ENCODE data around the gene GPR152. TPM values are rescaled to one million over a fixed set of nuclear protein-coding genes. Genes with fewer than 3 reads are reported as not detected.

The GPR152 gene
- total RNA-seq, 2 experiments from 2014 or later: not detected

- ChIA-PET POLR2A (no interaction called here), CTCF (ENCODE audit: unreplicated experiment) (no interaction called here)
- Histone ChIP-seq H3K9me3 (ENCODE audit: low read length) (no peaks in the 10 kb centered on the region), H3K27ac (ENCODE audit: low read depth, low read length, poor library complexity, severe bottlenecking) (no peak overlapping the region), H3K4me2 (ENCODE audit: low read length) (no peak overlapping the region), H3K36me3 (ENCODE audit: insufficient read depth, low read length) (peaks cover 68% of the 10 kb centered on the region), H3K4me1 (ENCODE audit: insufficient read depth, low read length, poor library complexity, severe bottlenecking) (peaks cover 6% of the 10 kb centered on the region), H3K79me2 (ENCODE audit: insufficient read depth, low read depth, low read length) (peaks cover 5% of the 10 kb centered on the region; the same call in 1 of the 2 replicates), H3K9me2 (ENCODE audit: insufficient read depth, low read length) (no peaks in the 10 kb centered on the region), H2AFZ (ENCODE audit: low read length) (no peak overlapping the region), H3K4me3 (ENCODE audit: low read depth, low read length, poor library complexity, severe bottlenecking) (no peak overlapping the region), H4K20me1 (ENCODE audit: insufficient read depth, low read length) (no peaks in the 10 kb centered on the region)
- DNase-seq (ENCODE audit: low spot score): no peak
- no TSS peak for BruUV-seq (replicated peaks)
- TF ChIP-seq EZH2phosphoT487 (IDR thresholded peaks at IDR 0.05; ENCODE audit: borderline replicate concordance, low read depth, low read length) (no peak), CTCF (conservative IDR thresholded peaks at IDR 0.05; ENCODE audit: low read length) (no peak)
- intact Hi-C loops (cut with micrococcal nuclease; ENCODE audit: unreplicated experiment): no loop called here
Measured at GRCh38 chr11:67491276-67492068, 38.9 kb upstream of the GPR152 start.

GRCh38 chr11:67490727-67491065, 38.2 kb upstream of the GPR152 start:
- H2AFZ ChIP-seq (ENCODE audit: low read length): no peak overlapping the region
- CTCF ChIA-PET (ENCODE audit: unreplicated experiment): no interaction called here
- POLR2A ChIA-PET: no interaction called here
- H3K36me3 ChIP-seq (ENCODE audit: insufficient read depth, low read length): peaks cover 68% of the 10 kb centered on the region
- no peaks in the 10 kb centered on the region for H4K20me1 ChIP-seq (ENCODE audit: insufficient read depth, low read length)
- no TSS peak for BruUV-seq (replicated peaks)
- H3K79me2 ChIP-seq (ENCODE audit: insufficient read depth, low read depth, low read length): peaks cover 8% of the 10 kb centered on the region; the same call in 1 of the 2 replicates
- H3K27ac ChIP-seq (ENCODE audit: low read depth, low read length, poor library complexity, severe bottlenecking): no peak overlapping the region
- H3K4me1 ChIP-seq (ENCODE audit: insufficient read depth, low read length, poor library complexity, severe bottlenecking): peaks cover 13% of the 10 kb centered on the region
- H3K4me3 ChIP-seq (ENCODE audit: low read depth, low read length, poor library complexity, severe bottlenecking): no peak overlapping the region
- TF ChIP-seq CTCF (conservative IDR thresholded peaks at IDR 0.05; ENCODE audit: low read length): no peak
- no peak for TF ChIP-seq EZH2phosphoT487 (IDR thresholded peaks at IDR 0.05; ENCODE audit: borderline replicate concordance, low read depth, low read length)
- intact Hi-C loops (cut with micrococcal nuclease; ENCODE audit: unreplicated experiment): no loop called here
- no peak overlapping the region for H3K4me2 ChIP-seq (ENCODE audit: low read length)
- no peaks in the 10 kb centered on the region for H3K9me2 ChIP-seq (ENCODE audit: insufficient read depth, low read length)
- no peak for DNase-seq (ENCODE audit: low spot score)
- no peaks in the 10 kb centered on the region for H3K9me3 ChIP-seq (ENCODE audit: low read length)
